HG02840 (cell line): ENCODE results near the gene BRF1.

Experiments
- ATAC-seq: cut with Tn5 transposase; IDR thresholded peaks from one replicate; pipeline ENCODE4 v1.9.1; 2021; ENCODE audit warnings: mild to moderate bottlenecking, moderate library complexity, moderate number of reproducible peaks; ENCODE audit not compliant: unreplicated experiment, low FRiP score

The BRF1 gene

DNA sequence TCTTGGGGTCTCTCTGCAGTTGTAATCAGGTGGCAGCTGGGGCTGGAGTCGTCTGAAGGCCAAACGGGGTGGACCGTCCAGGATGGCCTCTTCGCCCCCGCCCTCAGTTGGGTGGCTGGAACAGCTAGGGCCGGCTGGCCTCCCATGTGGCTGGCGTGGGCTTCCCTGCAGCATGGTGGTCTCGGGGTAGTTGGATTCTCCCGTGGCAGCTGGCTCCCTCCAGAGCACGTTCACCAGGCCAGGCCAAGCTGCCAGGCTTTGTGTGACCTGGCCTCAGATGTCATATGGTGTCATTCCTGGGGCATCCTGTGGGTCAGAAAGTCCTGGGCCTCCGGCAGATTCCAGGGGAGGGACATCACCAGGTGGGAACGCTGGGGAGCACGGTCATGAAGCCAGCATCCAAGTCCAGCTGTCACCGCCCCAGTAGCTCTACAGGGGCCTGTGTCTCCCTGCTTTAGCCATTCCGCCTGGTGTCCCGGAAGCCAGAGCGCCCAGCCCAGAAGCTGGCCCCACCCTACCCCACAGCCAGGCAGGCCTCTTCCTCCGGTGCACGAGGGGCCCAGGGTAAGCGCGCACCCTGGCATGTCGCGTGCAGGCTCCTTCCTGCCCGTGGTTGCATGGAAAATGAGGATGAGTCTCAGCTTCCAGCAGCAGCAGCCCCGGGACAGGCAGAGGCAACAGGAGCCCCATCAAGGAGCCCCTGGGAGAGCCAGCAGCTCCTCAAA, 118.3 kb downstream of the BRF1 start:
- ATAC-seq, result no peak

DNA sequence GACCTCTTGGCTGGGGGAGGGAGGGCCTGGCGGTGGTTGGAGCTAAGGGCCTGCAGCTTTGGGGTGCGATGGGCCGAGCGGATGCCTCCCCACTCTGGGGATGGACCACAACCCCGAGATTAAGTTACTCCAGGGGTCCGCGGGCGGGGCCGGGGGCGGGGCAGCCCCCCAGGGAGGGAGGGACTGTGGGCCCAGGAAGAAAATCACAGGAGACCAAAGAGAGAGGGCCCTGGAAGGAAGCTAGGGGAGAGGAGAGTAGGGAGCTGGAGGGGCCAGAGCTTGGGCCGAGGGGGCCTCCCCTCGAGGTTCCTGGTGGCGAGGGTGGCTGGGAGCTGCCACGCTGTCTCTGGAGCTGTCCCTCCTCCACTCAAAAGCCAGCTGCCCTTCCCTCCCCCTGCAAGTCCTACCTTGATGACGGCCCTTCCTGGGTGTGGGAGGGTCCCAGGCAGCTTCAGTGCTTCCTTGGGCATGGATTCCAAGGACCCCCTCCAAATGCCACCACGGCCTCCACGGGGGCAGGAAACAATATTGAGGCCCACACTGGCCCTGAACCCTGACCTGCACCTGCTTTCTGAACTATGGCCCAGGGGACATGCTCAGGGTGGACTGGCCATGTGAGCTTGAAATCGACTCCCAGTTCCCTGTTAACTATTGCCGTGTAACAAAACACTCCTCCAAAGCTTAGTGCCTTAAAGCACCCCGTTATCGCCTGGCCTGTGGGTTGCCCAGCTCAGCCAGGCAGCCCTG, 119.1 kb downstream of the BRF1 start:
- ATAC-seq, result no peak

DNA sequence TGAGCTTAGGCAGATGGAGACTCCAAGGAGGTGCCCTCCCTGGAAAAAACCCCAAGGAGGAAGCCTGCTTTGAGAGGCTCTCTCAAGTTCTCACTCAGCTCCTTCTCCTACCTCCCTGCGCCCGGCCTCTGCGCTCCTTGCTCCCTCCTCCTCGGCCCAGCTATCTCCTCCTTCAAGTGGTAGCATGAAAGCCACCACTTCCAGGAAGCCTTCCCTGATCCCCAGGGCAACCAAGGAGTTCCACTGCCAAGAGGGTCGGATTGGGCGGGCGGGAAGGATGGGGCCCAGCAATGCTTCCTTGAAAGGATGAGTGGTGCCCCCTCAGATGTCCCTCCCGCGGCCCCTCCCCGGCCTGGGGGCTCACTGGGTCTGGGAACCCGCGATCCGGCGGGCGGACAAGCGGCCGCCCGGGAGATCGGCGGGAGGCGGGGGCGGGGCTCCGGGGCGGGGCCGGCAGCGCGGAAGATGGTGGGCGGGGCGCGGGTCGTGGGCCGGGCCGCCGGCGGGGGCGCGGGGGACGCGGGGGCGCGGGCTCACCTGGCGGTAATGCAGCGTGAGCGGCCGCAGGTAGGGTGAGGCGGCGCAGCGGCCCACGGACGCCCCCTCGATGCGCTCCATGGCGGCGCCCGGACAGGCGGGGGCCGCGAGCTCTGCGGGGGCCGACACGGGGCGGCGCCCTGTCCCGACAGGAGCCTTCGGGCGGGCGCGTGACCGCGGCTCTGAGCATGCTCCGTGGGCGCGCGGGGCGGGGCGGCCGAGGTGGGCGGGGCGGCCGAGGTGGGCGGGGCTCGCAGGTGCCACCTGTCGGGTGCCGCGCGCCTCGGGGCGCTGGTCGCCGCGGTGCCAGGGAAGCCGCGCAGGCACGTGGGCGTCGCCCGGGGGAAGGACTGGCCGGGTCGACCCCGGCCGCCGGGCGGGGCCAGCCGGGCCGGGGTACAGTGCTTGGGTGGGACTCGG, 119.9 kb downstream of the BRF1 start, which contains the start of gene NUDT14:
TSS of gene NUDT14 (minus strand) at position 721 of the 957 bp plus-strand sequence. CDS start at position 618, 103 bp downstream.
- peak; percentile 65 for ATAC-seq

DNA sequence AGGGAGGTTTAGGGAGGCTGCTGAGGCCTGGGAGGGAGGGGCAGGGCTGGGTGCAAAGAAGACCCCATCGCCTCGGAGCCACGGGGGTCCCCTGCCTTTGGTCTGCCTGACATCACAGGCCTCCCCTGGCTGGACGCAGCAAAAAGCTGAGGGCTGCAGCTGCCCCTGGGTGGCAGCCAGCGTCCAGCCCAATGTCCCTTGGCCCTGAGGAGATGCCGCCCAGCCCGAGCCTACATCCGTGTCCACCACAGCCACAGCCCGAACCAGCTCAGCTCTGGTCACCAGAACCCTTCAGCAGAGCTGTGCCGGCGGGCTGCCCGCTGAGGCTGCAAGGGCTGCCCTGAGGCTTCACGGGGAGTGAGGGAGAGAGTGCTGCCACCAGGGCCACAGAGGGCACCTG, 121.6 kb downstream of the BRF1 start:
- no peak for ATAC-seq

DNA sequence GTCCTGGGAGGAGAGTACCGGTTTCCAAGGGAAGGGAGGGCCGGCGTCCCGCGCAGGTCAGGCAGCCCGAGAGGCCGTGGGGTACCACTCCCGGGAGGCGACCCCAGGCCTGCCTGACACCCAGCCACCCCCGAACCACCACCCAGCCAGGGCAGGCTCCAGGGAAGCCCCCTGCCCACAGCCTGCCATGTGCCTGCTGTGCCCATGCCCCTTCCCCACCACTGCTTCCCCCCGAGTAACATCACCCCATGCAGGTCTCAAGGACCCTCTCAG, 122.0 kb downstream of the BRF1 start:
- no peak for ATAC-seq

- ATAC-seq, result no peak
Measured at GRCh38 chr14:105178069-105178867, 122.5 kb downstream of the BRF1 start.

GRCh38 chr14:105177082-105177481, 123.7 kb downstream of the BRF1 start:
- ATAC-seq, result no peak

DNA sequence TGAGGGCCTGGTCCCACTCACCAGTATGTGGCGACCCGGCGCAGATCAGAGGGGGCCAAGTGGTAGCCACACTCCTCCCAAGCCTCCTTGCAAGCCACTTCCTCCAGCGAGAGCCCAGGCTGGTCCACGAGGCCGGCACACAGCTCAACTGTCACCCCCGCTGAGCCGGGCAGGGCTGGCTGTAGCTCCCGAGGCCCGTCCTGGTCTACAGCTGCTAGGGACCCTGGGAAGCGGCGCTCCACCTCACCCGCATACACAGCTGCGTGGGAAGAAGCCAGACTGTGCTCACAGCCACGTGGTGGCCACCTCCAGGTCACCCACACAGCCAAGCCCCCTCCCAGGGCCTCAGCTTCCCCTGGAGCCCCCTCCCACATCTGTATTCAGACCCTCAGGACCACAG, 124.3 kb downstream of the BRF1 start:
- no peak for ATAC-seq

GRCh38 chr14:105173901-105174894, 126.6 kb downstream of the BRF1 start:
- ATAC-seq, result no peak

DNA sequence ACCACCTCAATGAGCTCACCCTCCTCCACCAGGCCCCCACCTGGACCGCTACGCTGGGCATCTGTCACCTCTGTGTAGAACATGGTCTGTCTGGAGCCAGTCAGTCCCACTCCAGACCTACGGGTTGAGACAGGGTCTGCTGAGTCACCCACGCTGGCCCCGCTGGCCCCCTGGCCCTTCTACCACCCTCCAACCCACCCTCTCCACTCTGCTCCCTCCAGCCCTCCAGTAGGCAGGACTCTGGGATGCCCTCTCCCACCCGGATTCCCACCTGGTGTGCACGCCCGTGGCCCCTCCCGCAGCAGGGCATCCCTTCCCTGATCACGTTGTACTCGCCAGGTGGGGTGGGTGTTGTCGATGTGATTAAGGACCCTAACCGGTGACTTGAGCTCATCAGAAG, 127.7 kb downstream of the BRF1 start:
- ATAC-seq, result no peak

DNA sequence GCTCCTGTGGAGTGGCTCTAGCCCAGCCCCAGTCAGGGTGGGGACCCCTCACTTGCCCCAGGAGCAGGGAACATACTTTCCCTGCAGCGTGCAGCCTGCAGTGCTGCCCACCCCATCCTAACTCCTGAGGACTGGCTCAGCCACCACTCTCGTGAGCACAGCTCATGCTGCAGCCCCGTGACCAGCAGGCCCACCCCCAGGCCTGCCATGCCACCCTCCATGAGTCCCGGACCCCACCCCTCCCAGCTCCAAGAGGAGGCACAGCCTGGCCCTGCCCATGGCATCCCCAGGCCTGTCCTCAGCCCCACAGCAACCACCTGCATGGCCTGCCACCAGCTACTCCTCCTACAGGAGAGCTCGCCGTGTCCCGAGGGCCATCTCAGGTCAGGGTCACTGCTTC, 128.3 kb downstream of the BRF1 start:
- ATAC-seq, result no peak

DNA sequence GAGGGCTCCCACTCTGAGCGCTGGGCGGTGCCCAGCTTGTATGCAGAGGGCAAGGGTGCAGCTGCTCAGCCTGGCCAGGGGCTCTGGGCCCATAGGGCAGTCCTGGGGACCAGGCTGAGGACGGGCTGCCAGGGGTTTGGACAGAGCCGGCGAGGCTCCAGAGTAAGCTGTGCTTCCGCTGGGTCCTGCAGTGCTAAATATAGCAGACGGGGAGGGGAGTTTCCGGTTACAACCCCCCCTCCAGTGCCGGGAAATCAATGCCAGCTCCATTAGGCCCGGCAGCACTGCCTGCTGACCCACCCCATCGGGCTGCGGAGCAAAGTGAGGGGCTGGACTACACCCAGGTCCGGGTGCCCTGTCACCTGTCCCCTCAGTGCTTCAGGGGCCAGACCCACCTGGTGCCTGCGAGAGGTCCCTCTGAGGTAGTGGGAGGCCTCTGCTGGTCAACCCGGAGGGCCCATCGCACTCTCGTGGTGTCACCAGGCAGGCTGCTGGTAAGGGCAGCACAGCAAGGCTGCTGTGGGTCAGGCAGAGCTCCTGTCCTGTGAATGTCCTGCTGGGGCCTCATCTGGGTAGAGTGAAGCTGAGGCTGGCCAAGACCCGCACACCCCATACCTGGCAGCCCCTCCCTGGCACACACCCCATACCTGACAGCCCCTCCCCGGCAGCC, 129.7 kb downstream of the BRF1 start:
- no peak for ATAC-seq

DNA sequence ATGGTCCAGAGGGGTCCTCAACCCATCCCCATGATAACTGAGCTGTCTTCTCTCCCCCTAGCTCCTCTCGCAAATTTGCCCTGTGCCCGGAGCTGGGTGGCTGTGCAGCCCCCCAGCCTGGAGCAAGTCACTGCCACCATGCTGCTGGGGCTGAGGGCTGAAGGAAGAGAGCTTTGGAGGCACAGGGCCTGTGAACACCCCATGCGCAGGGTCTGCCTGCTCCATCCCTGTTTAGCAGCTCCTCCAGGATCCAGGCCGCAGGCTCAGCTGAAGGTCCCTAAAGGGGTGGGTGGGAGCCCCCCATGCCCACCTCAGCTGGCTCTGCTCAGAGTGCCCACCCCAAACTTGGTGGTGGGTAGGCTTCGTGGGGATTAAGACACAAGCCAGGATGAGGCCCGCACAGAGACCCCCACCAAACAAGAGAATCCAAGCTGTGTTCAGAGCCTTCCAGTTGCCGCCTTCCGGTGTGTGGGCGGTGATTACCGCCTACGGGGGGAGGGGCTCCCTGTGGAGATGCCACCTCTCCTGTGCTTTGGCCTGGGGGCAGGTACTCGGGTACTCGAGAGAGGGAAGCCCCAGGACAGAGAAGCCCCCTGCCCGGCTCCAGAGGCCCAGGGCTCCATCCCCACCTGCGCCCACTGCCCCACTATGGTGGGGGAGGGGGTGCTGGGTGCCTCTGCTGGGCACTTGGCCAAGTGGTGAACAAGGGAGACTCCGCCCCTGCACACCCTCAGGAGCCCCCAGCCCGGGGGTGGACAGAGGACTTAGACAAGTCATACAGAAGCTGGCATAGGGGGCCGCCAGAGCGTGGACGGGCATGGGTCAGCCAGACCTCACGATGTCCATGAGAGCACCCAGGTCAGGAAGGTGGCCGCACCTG, 130.8 kb downstream of the BRF1 start:
- ATAC-seq, result no peak

- ATAC-seq, result no peak
Measured at GRCh38 chr14:105168979-105169507, 131.8 kb downstream of the BRF1 start.

- ATAC-seq, result no peak
Measured at GRCh38 chr14:105168496-105168978, 132.3 kb downstream of the BRF1 start, which contains the start of gene JAG2. Gene JAG2, minus strand, starts transcription at chr14:105168776. Its CDS starts 356 bp downstream, at chr14:105168420.

- ATAC-seq, result no peak
Measured at GRCh38 chr14:105168093-105168420, 132.7 kb downstream of the BRF1 start.
